ENCODE measurements around the gene MID1.

Gene MID1

DNA sequence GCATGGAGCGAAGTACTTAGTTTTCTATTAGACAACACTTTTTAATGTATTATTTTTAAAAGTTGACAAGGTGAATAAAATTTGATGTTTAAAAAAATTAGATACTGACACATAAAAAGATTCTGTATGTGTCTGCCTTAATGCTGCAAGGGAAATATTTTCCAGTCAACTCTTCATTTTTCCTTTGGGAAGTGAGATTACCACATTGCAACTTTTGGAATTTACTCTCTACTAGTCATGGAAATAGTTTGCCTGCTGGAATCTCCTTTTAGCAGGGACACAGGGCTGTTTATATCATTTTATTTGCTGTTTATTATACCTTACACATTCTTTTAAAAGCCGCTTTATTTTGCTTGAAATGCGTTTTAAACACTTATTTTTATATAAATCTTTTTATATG is 135.1 kb downstream of the MID1 start:
- DNase-seq (ENCODE audit: low read depth): no peak

DNA sequence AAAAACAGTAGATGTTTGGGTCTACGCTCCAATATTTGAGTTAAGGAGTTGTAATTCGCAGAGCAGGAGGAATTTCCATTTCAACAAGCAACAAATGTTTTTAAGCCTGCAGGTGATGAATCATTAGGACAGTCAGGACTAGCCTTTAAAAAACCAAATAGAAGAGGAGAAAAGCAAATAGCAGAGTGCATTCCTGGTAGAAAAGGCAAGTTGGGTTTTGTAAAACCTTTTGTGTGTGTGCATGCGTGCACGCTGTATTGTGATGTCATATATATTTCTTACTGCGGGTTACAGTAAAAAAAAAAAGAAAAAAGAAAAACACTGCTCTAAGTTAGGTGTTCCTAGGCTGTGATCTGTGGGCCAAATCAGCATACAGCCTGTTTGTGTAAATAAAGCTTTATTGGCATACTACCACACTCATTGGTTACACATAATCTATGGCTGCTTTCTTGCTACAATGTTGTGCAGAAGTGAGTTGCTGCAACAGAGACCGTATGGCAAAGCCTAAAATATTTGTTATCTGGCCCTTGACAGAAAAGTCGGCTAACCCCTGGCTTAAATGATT is 135.6 kb downstream of the MID1 start:
- no peak for DNase-seq (ENCODE audit: low read depth)

DNA sequence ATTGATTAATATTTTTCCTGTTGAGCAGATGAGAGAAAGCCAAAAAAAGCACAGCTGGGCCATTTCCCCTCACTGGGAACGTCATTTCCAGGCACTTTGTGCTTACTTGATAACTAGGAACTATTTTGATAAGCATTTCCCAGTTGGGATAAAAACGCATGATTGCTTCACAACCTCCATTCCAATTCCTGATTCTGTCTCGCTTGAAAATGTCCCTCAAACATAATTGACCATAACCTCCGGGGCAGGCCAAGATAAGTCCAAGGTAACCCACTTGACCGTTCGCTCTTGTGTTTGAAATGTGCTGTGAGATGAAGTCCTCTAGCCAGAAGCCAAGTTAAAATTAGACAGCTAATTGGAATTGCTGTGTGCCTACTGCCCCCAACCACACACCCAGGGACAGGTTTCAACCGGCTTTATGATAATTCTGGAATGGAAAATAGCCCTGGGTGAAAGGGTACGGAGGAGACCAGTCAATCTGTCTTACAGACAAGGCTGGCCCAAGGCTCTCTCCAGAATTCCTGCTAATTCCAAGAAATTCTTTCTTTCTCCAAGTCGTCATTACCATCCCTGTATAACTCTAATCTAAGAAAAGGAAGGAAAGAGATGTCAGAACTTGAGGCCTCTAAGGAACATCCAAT is 137.1 kb downstream of the MID1 start:
- DNase-seq (ENCODE audit: low read depth): no peak

DNA sequence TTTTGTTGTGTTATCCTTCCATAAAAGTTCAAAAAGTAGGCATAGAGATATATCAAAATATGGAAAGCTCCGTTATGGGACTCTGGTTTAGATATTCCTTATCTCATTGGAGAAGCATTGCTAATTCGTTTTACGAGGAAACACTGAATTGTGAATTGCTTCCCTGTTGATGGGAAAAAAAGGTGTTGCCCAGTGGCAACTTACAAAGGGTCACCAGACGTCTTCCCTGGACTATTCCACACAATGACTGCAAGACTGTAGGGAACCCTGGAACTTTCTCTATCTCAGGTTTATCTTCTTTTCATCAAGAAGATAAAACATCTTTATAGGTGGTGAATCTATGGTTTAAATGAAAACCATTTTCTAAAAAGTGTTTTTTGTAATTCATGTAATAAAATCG is 137.7 kb downstream of the MID1 start:
- DNase-seq (ENCODE audit: low read depth): no peak

DNA sequence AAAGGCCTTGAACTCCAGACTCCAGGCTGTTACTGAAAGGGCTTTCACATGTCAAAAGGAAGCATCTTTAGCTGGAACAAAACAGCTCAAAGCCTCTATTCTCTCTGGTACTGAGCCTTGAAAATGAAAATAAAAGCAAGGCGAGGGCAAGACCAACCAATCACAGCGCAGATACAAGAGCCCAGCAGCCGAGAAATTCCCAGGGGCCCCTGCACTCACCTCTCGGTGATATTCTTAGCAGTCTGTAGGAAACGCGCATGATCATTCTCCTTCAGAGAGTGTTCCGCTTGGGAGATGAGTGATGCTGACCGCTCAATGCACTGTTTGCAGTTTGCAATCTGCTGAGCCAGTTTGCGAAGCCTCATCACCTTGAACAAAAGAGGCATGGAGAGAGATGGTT is 138.1 kb downstream of the MID1 start:
- no peak for DNase-seq (ENCODE audit: low read depth)

DNA sequence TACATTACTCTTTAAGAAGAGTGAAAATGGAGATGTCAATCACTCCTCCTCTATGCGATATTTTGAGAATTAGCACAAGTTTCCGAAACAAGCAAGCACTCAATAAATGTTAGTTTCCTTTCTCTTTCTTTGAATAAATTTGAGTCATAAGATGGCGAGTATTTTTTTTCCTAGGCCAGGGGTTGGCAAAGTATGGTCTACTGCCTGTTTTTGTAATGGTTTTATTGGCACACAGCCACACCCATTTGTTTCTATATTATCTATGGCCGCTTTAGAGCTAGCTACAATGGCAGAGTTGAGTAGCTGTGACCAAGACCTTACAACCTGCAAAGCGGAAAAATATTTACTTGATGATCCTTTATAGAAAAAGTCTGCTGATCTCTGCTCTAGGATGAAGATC is 139.5 kb downstream of the MID1 start:
- DNase-seq (ENCODE audit: low read depth): no peak

DNA sequence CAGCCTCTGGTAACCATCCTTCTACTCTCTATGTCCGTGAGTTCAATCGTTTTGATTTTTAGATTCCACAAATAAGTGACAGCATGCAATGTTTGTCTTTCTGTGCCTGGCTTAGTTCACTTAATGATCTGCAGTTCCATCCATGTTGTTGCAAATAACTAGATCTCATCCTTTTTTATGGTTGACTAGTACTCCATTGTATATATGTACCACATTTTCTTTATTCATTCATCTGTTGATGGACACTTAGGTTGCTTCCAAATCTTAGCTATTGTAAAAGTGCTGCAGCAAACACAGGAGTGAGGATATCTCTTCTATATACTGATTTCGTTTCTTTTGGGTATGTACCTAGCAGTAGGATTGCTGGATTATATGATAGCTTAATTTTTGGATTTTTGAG is 140.9 kb downstream of the MID1 start:
- DNase-seq (ENCODE audit: low read depth): no peak

DNA sequence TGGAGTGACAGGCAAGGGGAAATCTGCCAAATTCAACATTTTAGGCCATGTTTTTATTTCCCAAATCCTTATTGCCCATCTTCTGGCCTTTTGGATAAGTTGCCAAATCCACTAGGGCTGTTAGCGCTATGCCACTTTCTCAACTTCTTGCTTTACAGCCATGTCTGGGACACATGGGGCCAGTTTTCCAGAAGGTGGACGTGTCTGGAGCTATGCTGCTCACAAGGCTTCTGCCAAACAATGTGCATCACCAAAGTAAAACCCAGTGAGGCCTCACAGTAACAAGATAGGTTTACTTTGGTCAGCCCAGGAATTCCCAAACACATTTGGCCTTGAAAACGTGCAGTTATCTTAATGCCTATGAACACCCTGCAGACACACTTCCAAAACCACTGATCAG is 142.9 kb downstream of the MID1 start:
- no peak for DNase-seq (ENCODE audit: low read depth)

DNA sequence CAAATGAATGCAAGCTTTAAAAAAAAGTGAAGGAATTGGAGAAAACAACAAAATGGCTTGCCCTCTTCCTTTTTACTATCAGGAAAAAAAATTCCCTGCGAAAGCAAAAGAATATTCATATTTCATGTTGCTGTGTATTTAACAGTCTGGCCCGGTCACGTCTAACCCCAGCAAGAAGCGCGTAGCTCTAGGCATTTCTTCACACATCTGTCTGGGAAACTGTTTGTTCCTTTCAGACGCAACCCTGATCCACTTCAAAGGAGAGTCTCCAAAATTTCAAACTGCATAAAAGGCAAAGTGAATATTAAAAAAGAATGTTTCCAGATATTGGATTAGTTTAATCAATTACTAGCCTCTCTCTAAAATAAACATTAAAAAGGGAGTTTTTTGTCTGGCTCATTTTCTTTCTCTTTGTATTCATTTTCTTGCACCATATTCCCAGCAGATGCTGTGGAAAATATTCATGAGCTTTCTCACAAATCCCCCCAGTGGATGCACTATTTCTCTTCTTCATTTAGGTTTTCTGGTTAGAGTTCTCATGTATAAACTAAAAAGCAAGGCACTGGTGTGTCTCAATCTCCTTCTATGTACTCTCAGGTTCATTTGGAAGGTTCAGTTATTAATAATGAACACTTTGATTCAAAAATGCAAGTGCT is 145.3 kb downstream of the MID1 start:
- no peak for DNase-seq (ENCODE audit: low read depth)

DNA sequence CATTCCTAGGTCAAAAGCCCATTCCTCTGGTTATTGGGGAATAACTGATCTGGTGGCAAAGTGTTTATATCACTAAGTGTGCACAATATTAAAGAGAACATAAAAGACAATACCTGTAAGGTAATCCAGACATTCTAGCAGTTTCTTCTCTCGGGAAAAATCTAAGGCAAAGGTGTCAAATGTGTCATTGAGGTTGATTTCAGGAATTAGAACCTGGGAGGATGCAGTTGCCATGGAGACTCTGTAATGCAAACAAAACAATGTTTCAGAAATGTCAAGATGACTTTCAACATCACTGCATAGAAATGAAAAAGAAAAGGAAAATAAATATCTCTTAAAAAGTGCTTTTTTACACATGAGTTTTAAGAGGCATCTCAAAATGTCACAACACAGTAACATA is 145.9 kb downstream of the MID1 start:
- no peak for DNase-seq (ENCODE audit: low read depth)

DNA sequence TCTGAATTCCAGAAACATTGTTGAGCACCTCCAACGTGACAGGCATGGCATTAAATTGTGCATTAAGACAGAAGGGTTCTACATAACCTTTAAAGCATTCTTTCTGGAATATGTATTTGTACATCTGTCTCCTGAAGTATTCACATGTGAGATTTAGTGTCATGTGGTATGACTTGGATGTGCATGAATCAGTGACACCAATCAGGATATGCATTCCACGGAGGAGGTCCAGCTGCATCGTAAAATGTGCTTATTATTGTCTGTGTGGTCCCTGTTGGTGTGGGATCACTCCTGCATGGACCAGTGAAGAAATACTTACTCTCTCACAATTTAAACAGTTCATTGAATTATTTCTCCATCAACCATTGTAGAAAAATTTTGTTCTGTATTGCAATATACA is 149.0 kb downstream of the MID1 start:
- no peak for DNase-seq (ENCODE audit: low read depth)

DNA sequence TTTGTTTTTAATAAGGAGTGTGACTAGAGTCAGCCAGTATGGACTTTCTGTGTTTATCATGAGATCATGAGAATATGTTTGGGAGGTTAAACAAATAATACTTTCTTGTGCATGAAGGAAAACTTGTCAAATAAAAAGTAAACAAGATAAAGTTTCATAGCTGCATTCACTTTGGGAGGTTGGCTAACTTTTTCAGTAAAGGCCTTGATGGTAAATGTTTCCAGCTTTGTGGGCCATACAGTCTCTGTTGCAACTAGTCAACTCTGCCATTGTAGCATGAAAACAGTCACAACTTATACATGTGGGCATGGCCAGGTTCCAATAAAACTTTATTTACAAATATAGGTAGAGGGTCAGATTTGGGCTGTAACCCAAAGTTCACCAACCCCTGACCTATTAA is 150.4 kb downstream of the MID1 start:
- DNase-seq (ENCODE audit: low read depth): no peak

DNA sequence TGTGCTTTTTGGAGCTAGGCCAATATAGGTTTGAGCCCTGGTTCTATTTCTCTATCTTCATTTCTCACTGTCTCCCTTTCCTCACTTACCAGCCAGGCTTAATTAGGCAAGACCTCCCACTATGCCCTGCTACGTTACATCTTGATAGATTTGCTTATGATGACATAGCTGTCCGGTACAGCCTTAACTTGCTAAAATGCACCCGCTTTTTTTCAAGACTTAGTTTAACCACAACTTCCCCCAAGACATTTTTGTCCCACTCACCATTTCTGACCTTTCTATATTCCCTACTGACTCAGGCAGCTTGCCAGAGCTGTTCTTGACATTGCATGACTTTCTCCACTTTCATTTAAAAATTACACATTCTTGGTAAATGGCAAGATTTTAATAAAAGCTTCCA is 152.6 kb downstream of the MID1 start:
- DNase-seq (ENCODE audit: low read depth): no peak

DNA sequence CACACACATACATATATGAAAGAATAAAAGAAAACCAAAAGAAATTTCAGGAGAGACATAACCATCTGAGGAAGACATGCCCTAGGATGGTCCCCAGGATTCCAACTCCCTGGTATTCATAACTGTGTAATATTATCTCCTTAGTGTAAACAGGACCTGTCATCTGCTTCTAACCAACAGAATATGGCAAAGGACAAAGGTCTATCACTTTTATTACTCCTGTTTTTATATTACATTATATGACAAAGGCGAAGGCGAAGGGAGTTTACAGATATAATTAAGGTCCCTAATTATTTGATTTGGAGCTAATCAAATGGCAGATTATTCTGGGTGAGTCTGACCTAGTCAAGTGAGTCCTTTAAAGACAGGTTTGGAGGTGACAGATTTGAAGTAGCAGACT is 155.1 kb downstream of the MID1 start:
- no peak for DNase-seq (ENCODE audit: low read depth)

DNA sequence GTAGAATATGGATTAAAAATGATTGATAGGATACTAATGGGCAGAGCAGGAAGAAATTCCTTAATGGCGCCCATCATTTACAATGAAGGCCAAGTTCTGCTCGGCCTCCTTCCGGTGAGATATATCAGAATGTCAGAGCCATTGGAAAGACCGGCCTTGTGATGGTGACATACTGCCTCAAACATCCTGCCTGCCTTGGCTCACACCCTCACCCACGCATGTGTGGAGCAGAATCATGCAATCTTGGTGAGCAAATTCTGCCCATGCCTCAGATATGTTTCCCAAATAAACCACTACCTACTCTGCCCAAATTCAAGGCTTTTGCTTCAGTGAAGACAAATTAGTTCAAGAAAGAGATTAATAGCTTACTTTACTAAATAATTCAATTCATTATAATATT is 163.3 kb downstream of the MID1 start:
- no peak for DNase-seq (ENCODE audit: low read depth)

DNA sequence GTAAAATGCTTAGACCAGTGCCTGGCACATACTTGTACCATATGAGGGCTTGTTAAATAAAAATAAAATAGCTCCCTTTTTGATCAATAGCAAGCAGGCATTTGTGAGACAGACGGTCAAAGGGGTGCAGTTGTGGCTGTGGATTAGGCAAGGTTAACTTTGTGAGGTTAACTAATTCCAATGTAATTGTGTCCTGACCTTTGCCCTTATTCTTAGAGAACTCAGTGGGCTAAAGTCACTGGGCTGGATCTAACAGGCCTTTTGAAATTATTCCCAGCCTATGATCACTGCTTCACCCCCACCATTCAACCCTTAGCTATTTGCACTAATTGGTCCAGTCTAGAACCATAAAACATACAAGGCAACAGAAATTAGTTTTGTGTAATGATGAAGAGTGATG is 166.4 kb downstream of the MID1 start:
- DNase-seq (ENCODE audit: low read depth): no peak

DNA sequence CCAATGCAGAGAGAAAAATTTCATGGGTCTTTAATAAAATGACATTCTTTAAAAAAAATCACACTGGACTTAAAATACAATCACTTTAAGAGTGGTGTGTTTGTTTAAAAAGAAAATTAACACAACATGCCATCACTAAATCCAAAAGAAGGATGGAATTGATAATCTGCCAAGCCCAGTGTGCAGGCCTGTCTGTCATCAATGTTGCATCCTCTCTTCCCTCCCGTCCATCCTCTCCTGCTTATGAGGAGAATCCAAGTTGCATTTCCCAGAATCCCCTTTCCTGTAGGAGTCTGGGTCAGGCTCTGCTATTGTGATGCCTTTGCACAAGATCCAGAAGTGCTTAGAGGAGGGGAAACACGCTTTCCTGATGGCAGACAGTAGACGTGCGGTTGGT is 169.4 kb downstream of the MID1 start:
- no peak for DNase-seq (ENCODE audit: low read depth)

DNA sequence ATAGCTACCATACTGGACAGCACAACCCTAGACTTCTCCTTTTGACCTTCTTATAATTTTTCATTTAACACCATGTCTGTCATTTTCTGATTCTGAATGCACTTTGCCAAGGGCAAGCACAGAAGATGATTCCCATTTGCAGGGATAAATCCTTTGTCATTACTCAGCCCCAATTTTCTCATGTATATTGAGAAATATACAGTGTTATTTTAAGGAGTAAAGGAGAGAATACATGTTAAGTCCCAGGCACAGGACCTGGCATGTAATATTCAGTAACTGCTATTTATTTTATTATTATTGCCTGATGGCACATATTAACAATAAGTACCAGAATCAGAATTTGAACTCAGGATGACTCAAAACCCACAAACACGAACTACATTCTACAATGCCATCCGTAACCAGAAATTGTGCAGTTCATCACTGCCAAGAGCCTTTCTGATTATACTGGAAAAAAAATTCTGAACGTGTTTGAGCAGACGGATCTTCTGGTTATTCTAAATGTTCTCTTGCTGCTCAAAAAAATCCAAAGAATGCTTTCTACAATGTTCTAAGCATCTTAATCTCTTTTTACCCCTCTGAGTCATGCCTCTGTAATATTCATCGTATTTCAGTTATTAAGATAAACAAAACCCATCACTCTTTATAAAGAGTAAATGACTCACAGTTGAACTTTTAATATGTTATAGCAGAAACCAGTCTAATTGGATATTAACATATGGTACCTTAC is 170.0 kb downstream of the MID1 start:
- DNase-seq (ENCODE audit: low read depth): no peak

DNA sequence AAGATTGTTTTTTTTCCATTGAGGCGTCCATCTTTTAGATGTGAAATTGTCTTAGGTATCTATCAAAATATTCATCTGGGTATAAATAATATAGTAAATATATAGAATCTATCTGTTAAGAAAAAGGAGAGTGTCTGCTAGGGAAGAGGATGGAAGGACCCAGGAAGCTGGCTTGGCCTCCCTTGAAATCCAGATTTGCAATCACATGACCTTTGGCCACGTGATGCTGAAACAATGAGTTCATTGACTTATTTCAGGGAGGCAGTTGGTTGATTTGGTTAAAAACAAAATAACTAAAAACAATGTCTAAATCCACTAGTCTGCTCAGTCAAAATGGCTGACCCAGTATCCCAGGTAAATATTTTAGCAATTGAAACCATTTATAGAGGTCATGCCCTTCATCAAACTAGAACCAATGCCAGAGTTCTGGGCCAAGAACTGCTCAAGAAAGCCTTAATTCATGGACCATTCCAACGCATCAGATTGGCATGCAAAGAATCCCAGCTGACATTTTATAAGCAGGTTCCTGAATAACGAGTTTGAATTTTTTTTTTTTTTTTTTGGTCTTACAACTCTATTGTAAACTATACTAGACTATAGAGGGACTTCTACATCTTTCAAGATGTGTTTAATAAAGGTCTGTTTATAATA is 172.7 kb downstream of the MID1 start:
- no peak for DNase-seq (ENCODE audit: low read depth)

DNA sequence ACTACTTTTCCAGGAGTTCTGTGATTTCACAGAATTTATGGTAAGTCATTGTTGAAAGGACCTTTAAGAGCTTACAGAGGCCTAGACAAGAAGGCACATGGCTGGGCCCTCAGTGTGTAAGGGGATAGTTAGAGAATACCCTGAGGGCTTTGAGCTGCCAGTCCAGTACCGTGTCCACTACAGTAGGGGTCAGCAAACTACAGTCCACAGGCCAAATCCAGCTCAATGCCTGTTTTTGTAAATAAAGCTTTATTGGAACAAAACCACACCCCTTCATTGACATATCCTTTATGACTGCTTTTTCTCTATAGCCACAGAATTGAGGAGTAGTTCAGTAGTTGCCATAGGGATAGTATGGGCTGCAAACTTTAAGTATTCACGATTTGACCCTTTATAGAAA is 176.2 kb downstream of the MID1 start:
- no peak for DNase-seq (ENCODE audit: low read depth)

DNA sequence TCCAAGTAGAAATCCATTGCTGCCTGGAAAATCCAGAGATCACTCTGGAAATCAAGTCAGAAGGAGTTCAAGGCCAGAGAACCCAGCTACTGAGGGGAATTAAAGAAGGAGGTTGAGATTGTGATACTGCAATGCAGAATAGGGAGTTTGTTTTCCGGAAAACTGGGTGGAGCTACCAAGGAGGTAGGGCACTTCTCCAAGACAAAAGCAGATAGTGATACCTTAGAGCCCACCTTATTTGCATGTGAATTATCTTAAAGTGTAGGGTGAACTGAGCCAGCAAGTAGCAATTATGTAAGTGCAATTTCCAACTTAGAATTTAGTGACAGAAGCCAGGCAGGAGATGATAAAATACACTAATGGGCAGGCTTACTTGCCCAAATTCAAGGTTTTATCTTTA is 178.9 kb downstream of the MID1 start:
- DNase-seq (ENCODE audit: low read depth): no peak

DNA sequence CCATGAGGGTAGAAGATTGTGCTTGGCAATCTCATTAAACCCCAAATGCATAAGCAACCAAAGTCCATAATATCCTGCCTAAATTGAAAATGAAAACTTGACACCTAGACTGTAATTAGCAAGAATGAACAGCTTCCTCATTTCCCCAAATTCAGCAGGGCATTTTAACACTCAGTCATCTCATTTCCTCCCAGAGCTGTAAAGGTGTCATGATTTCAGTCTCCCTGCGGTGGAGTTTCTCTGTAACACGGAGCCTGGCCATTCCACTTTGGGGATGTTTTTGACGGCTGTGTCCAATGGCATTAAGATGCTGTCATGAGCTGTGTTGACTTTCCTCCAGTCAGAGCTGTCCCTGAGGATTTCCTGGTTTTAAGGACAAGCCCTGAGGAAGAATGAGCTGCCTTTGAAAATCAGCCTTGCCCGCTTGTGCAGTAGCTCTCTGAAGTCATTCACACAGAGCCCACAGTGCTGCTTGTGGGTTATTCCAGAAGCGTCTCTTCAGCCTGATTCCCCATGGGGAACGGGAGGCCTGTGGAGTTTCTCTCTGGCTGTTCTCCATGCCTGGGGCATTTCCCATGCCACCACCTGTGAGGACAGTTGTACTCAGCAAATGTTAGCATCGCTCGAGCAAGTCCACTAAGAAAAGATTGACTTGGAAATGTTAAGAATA is 187.0 kb downstream of the MID1 start:
- no peak for DNase-seq (ENCODE audit: low read depth)
